Fibroblast of skin of right quadriceps (primary cell): ENCODE measurements around the gene CCNB1IP1.
A peak's percentile ranks its signal among the peaks of the same experiment; 100 is the strongest.
"Not testable (repeated sequence)": the region's sequence is repeated elsewhere in the genome, so short reads cannot be mapped to it uniquely, and the experiment has no call there.

Source experiments
- DNase-seq: peaks from one replicate; pipeline ENCODE4 v3.0.0-alpha.2; 2013

CCNB1IP1 gene

DNA sequence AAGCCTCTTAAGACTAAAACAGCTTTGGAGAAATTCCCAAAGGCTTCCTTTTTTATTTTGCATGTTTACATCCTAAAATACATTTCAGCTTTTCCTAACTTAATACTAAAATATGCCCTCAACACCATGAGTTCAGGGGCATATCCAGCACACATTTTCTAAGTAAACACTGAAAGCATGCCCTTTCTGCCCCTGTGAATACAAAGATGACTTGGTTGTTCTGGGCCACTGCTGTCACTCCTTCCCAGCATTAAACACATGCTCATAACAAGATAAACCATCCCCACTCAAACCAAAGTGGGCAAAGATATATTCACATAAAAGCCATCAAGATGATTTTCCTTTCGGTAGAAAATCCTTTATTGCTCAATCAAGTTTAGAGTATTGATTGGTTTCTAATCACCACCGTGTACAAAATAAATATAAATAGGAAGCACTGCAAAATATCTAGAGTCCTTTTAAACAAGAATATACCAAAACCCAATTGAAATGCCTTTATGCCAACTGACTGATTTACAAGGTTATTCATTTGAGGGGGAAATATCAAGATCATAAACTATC is 1.9 kb downstream of the CCNB1IP1 start:
- DNase-seq = no peak

DNA sequence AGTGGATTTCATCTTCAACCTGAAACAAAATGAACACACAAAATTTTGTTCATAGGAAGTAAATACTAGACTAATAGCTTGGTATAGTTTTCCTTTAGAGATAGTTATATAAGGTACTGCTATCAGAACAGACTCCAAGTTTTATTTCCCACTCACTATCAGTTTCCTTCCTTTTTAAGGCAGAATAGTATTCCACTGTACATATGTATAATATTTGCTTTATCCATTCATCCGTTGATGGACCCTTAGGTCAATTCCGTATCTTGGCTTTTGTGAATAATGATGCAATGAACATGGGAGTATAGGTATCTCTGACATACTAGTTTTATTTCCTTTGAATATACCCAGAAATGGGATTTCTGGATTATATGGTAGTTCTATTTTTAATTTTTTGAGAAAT is 3.7 kb downstream of the CCNB1IP1 start:
- no peak for DNase-seq

DNA sequence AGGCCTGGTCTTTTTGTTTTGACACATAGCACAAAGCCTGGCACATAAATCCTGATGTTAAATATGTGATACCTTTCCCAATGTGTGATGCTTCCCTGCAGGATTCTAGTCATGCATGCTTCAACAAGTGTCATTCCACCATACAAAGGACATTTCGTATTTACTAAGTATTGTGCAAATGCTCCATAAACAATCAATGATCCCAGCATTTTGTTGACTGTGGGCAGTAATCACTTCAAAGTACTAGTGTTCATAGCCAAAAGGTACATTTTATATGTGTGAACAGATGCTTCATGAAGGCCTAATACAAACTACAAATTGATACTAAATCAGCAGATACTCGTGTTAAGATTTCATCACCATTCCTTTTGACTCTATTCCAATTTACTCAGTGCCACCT is 4.4 kb downstream of the CCNB1IP1 start:
- DNase-seq = no peak

DNA sequence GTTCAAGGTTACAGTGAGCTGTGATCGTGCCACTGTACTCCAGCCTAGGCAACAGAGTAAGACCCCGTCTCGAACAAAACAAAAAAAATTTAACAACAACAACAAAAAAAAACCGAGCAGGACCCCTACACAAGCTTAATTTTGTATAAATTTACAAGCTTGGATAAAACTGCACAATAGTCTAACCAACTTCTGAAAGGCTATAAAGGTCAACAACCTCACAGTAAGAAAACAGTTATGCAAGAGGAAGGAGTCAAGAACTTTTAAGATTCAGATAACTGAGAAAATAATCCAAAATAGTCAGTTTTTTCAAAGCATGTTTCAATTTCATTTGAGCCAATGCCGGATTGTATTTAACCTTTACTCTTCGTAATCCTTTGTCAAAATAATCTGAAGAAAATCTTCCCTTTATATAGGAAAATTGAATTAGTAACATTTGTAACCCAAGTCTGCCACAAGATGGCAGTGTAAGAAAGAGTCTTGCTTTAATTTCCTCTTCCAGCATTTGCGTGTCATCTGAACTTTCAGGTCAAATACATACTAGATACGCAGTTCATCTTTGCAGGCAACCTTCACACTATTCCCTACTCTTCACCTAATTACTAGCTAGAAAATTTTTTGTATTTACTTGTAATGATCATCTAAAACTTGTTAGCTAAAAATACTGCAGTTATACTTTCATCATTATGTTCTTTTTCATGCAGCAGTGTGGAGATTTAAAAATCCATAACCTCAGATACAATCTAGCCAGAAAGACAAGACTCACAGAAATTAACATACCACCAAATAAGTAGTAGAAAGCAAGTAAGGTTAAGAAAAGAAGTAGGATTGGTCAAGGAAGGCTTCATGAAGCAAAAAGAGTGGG is 5.8 kb downstream of the CCNB1IP1 start:
- peak; percentile 66 for DNase-seq

DNA sequence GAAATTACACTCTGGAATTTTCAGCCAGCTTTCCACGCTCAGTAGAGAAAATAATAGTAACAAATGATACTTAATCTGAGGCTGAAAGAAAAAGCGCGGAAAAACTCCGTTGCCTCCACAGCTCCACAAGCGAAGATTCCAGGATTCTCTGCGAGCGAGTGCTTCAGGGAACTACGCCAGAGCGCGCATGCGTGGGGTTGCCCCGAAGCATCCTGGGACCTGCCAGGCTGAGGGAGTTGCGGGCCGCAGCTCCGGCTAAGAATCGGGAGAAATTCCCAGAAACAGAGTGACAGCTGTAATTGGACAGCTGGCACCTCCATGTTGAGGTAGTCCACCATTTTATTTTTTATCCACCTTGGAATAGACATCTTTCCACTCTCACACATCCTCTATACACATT is 15.4 kb downstream of the CCNB1IP1 start:
- DNase-seq = no peak

DNA sequence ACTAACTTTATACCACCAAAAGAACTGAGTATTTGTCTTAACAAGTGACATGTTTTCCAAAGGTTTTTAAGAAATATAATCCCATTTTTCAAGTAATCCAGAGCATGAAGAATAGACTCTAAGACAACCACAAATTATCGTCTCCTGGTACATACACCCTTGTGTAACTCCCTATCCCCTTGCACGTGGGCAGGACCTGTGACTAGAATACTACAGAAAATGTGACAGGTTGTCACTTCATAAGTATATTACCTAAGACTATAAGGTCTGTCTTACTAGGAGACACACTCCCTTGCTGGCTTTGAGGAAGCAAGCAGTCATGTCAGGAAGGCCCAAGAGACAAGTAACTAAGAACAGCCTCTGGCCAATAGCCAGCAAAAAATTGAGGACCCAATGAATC is 19.1 kb downstream of the CCNB1IP1 start:
- no peak for DNase-seq

DNA sequence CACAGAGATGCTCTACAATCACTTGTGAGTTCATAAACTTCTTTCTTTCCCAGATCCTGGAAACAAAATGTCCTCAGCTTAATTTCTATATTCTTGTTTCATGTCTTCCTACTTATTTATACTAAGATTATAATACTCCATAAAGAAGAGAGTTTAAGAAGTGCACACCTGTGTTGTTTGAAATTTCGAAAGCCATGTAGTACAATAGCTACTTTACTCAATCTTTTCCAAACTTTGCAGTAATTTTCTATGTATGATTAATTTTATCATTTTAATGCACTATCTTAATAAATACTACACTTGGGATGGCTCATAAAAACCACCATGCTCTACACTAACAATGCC is 27.0 kb downstream of the CCNB1IP1 start:
- DNase-seq = no peak

DNA sequence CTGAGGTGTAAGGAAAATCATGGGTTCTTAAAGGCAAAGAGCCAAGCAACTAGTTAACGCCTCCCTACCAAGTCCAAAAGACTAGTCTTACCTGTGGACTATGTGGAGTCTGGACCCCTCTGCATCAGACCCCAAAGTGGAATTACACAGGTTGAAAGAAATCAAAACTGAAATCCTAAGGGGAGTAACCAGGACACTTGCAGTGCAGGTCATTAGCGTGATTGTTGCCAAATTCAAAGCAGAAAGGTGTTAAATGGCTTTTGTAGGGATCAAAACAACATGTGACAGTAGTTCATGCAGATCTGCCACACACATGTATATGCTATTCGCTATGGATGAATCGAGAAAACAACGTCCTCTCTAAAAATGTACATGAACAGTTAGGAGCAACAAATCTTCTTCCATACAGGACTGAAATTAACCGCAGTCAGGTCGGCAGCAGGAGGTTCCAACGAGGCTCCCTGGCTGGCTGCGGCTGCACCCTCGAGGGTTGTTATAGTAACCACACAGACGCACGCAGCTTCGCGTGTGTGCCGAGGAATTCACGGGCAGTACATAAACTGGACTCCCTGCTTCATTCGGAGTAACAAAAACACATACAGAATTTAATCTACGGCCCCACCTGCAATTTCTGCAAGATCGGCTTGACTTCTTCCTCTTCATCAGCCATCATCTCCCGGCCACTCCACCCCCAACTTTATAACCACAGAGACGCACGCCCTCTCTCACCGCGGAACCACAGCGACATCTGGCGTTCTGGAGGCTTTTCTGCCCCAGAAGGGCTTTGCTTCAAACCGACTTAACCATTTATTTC is 27.6 kb downstream of the CCNB1IP1 start, which contains the start of gene TTC5:
TTC5 (minus strand) TSS at position 687 of the 814 bp plus-strand sequence; CDS start at position 673, 14 bp downstream.
- peak; percentile 84 for DNase-seq

DNA sequence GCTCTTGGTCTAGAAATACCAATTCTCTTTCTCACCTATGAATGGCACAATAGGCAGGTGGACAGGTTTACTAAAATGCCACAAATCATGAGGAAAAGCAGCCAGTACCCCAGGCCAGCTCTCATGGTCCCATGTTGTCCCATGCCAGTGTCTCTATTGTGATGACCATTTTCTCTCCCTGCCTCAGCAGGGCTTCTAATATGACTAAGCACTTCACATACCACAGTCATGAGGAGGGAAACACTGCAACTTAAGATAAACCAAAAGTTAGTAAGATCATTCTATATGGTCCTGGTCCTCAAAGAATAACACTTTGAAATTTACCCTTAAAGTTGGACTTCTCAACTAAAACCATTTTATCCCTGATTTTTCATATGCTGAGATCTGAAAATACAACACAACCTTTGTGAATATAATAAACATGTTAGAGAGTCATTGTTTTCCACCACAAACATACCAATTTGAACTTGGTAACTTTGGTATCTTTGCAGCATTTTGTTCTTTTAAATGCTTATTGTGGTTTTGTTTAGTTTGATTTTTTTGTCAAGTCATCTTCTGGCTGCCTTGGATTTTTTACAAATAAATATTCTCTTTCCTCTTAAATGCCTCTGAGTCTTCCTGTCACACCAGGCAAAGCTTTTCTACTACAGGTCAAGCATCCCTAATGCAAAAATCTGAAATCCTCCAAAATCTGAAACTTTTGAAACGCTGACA is 30.9 kb downstream of the CCNB1IP1 start:
- DNase-seq = peak; percentile 24

DNA sequence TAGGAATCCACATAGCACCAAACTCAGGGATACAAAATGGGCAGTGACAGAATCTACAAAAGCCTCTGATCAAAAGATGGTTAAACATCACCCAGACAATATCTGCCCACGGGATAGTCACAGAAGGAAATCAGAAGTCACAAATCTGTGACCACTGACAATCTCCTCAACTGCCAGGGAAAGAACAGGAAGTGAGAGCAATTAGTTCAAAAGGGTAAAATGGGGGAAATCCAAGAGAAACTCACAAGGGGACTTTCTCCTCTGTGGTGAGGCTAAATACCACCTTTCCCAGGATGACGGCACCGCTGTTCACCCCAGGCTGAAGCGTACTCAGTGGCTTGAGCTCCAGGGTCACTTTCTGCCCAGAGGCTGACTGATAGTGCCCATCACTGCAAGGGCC is 38.0 kb downstream of the CCNB1IP1 start:
- no peak for DNase-seq

DNA sequence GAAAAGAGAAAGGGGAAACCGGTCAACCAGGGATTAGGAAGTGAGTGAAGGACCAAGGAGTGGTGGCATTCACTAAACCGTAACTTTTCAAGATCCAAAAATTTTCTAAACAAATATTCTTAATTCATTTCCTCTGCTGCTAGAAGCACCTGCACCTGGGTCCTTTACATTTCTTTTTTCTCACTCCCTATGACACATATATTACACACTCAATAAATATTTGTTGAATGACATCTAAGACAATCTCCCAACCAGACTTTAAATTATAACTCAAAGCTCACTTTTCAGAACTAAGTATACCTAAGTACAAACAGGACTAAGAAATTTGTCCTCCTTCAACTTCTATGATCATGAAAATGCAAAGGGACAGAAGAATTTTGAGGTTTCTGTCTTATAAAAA is 38.4 kb downstream of the CCNB1IP1 start:
- DNase-seq = no peak

DNA sequence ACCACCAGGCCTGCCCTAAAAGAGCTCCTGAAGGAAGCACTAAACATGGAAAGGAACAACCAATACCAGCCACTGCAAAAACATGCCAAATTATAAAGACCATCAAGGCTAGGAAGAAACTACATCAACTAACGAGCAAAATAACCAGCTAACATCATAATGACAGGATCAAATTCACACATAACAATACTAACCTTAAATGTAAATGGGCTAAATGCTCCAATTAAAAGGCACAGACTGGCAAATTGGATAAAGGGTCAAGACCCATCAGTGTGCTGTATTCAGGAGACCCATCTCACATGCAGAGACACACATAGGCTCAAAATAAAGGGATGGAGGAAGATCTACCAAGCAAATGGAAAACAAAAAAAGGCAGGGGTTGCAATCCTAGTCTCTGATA is 51.1 kb downstream of the CCNB1IP1 start:
- not testable (repeated sequence) for DNase-seq

DNA sequence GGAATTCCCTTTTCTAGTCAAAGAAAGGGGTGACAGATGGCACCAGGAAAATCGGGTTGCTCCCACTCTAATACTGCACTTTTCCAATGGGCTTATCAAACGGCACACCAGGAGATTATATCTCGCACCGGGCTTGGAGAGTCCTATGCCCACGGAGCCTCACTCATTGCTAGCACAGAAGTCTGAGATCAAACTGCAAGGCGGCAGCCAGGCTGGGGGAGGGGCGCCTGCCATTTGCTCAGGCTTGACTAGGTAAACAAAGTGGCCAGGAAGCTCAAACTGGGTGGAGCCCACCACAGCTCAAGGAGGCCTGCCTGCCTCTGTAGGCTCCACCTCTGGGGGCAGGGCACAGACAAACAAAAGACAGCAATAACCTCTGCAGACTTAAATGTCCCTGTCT is 52.8 kb downstream of the CCNB1IP1 start:
- DNase-seq = not testable (repeated sequence)

DNA sequence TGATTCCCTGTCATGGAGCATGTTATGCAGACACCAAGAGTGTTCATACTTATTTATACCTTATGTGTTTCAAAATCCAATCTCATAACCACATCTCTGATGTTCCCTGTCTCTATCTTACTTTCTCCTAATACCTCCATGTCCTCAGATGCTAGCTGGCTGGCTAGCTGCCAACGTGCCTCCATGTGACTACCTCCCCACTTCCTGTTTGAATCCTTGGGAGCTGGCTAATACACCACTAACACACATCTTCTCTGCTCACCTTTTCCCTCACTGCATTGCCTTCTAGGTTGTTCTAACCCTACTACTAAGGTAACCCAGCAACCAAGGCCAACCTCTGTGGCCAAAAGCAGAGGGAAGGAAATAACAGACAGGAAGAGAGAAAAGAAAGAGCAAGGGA is 54.7 kb downstream of the CCNB1IP1 start:
- peak; percentile 26 for DNase-seq

DNA sequence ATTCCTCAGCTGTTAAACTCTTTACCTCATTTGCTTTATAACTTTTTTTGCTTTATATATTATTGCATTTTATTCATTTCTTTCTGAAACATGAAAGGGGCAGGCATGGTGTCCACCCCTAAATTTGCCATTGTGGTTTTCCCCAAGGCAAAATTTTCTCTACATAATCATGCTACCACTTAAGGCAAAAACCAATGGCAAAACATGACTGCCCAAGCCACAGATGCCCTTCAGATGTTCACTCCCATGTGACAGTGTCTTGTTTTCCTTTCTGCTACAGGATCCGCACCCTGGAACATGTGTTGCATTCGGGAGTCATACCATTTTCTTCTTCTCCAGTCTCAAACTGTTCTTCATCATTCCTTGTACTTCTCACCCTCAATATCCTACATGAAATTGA is 55.7 kb downstream of the CCNB1IP1 start:
- no peak for DNase-seq

DNA sequence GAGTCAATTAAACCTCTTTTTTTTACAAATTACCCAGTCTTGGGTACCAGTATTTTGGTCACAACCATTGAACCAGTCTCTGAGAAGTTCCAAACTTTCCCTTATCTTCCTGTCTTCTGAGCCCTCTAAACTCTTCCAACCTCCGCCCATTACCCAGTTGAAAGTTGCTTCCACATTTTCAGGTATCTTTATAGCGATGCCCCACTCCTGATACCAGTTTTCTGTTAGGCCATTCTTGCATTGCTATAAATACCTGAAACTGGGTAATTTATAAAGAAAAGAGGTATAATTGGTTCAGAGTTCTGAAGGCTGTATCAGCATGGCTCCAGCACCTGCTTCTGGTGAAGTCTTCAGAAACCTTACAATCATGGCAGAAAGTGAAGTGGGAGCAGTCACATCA is 59.0 kb downstream of the CCNB1IP1 start:
- DNase-seq = no peak

DNA sequence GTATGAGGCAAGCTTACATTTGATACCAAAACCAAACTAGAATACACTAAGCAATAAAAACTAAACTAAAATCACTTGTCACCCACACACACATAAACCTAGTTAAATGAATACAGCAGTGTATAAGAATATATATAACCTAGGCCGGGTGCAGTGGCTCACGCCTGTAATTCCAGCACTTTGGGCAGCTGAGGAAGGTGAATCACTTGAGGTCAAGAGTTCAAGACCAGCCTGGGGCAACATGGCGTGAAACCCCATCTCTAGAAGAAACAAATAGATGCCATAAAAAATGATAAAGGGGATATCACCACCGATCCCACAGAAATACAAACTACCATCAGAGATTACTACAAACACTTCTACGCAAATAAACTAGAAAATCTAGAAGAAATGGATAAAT is 68.7 kb downstream of the CCNB1IP1 start:
- not testable (repeated sequence) for DNase-seq

DNA sequence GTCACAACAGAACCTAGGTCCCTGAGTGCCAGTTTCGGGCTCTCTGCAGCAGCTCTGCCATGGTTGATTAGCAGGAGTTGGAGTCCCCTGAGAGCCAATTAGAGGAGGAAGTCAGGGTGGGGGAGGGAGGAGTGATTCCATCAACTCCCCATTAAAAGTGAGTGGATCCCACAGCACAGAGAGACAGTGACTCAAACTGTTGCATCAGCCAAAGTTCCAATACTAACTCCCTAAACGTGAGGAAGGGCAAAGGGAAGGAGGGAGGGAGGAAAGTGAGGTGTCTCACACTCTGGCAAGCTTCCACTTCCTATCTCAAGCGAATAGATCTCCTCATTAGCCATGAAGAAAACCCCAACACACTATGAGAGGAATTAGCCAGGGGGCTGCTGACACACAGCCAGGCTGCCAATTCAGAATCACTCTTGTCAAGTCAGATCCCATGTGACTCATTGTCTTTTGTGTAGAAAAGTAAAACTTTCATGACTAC is 70.4 kb downstream of the CCNB1IP1 start:
- peak; percentile 85 for DNase-seq
